GM12874 (cell line): Measurements from ENCODE around the gene KRT5.

ENCODE experiments used
- TF ChIP-seq, protein P1 (sequence below): IDR thresholded peaks from 2 replicates; pipeline ENCODE4 v1.5.1; 2011; ENCODE audit warnings: low read depth, mild to moderate bottlenecking, control low read depth, low read length, moderate library complexity; ENCODE audit not compliant: insufficient read depth

KRT5 gene

GRCh38 chr12:52496054-52496453, 24.1 kb downstream of the KRT5 start:
- TF ChIP-seq, protein P1, sequence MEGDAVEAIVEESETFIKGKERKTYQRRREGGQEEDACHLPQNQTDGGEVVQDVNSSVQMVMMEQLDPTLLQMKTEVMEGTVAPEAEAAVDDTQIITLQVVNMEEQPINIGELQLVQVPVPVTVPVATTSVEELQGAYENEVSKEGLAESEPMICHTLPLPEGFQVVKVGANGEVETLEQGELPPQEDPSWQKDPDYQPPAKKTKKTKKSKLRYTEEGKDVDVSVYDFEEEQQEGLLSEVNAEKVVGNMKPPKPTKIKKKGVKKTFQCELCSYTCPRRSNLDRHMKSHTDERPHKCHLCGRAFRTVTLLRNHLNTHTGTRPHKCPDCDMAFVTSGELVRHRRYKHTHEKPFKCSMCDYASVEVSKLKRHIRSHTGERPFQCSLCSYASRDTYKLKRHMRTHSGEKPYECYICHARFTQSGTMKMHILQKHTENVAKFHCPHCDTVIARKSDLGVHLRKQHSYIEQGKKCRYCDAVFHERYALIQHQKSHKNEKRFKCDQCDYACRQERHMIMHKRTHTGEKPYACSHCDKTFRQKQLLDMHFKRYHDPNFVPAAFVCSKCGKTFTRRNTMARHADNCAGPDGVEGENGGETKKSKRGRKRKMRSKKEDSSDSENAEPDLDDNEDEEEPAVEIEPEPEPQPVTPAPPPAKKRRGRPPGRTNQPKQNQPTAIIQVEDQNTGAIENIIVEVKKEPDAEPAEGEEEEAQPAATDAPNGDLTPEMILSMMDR: no peak

DNA sequence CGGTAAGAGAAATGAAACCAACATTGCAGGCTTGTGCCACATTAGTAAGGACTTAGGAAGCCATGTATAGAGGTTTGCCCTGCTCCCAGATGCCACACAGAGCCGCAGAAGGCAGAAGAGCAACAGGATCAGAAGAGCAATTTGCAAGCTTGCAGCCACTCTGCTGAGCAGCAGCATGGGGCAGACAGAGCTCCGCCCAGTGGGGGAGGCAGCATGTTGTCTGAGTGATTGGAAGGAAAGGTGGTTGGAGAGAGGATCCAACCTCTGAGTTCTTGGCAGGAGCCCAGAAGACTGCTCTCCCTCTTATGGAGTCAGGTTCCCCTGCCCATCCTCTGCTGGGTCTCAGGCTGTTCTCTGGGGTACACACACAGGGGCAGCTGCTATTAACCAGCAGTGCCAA, 24.8 kb downstream of the KRT5 start:
- TF ChIP-seq, protein P1: no peak

- TF ChIP-seq, protein P1: no peak
Measured at GRCh38 chr12:52494518-52494917, 25.7 kb downstream of the KRT5 start.

GRCh38 chr12:52494100-52494499, 26.1 kb downstream of the KRT5 start:
- TF ChIP-seq, protein P1: no peak

DNA sequence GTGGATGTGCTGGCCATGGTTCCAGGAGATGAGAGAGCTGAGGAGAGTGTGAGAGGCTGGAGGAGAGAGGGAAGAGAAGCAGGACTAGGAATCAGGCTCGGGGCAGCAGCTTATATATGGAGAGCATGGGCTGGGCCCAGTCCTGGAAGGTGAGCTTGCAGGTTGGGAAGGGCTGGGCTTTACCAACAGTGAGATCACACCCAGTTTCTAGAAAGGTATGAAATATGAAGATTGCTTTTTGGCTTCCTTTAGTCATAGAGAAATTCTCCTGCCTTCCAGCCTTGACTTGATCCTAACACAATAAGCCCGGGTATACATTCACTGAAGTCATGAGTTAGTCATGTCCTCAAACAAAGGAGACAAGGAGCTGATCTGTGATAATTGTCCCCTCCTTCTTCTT, 27.0 kb downstream of the KRT5 start, which contains the start of gene KRT6A:
Gene KRT6A (minus strand): TSS at position 86 of the 400 bp plus-strand sequence. CDS start 69 bp downstream, at position 17.
- TF ChIP-seq, protein P1: no peak

DNA sequence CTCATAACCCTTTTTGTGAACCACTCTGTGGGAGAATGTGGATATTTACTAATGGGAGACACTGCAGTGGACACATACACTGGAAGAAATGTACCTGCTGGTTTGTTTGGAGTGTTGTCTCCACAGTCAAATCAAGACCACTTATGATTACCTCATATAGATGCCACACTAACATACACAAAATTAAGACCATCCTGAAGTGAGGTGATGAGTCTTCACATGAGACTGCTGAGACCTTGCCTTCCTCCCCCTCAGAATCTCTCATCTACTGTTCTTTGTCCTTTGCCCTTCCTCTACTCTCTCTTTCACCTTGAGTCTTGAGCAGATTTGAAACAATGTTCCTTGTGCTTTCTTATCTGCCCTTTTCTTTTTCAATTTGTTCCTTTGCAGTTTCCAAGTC, 31.5 kb downstream of the KRT5 start:
- TF ChIP-seq, protein P1: no peak

DNA sequence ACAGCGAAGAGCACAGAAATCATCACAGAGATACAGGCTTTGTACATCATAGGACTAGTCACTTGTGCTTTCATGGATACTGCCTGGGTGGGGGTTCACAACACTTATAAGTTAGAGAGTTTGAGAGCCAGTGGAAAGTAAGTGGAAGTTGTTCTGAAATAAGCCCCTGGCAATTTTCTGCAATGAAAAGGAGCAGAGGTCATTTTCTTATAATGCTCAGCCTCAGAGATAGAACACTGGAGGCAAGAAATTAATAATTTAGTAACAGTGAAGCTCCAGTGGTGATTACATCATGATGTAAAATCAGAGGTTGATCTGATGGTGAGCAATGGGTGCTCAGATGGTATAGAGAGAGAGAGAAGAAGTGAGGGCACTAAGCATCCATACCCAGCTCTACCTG, 33.0 kb downstream of the KRT5 start:
- TF ChIP-seq, protein P1: no peak
